Uterus (tissue), 4 donors: ENCODE results near the gene CPEB2. TPM values are rescaled to one million over a fixed set of nuclear protein-coding genes. Genes with fewer than 3 reads are reported as not detected.

Source experiments
- DNase-seq, 2 donors: peaks; one replicate each; pipeline ENCODE4 v3.0.0-alpha.2; 2019 to 2020
- H3K27ac ChIP-seq, 2 donors: fragments of 200-600 bp; sonication (generic); 1 replicate in 1 of 2; 2 replicates in 1 of 2; pipeline ENCODE4 v1.5.1; 2016 to 2018
- H3K27me3 ChIP-seq, 2 donors: fragments of 200-600 bp; sonication (generic); one replicate each; pipeline ENCODE4 v1.5.1; 2018 to 2019; ENCODE audit warnings: control low read depth in 1 of 2
- H3K36me3 ChIP-seq, 2 donors: fragments of 200-600 bp; sonication (generic); one replicate each; pipeline ENCODE4 v1.5.1; 2019; ENCODE audit warnings: control low read depth in 1 of 2
- H3K4me1 ChIP-seq, 2 donors: fragments of 200-600 bp; sonication (generic); one replicate each; pipeline ENCODE4 v1.5.1; 2018 to 2019; ENCODE audit warnings: control low read depth in 1 of 2
- H3K4me3 ChIP-seq, 2 donors: fragments of 200-600 bp; sonication (generic); 1 replicate in 1 of 2; 2 replicates in 1 of 2; pipeline ENCODE4 v1.5.1; 2018 to 2019; ENCODE audit warnings: mild to moderate bottlenecking in 1 of 2
- H3K9me3 ChIP-seq, 2 donors: fragments of 200-600 bp; sonication (generic); one replicate each; pipeline ENCODE4 v1.5.1; 2019; ENCODE audit warnings: control low read depth in 1 of 2
- CTCF ChIP-seq, 4 experiments: fragments of 200-600 bp in 2 of 4; fragments of 450-650 bp in 2 of 4; sonication (generic) in 2 of 4; IDR thresholded peaks; one replicate each; pipeline ENCODE4 v1.5.1; 2016 to 2019; ENCODE audit warnings: antibody characterized with exemption in 4 of 4, mild to moderate bottlenecking in 2 of 4, moderate library complexity in 1 of 4
- POLR2A ChIP-seq, 2 donors: fragments of 450-650 bp; IDR thresholded peaks; one replicate each; pipeline ENCODE4 v1.6.1; 2016; ENCODE audit warnings: antibody characterized with exemption in 2 of 2, mild to moderate bottlenecking in 1 of 2, moderate library complexity in 1 of 2
- intact Hi-C: fragments of 100-400 bp; cut with DNase I; formaldehyde crosslinking; loops from one replicate; pipeline ENCODE4 v1.15.1; 2023; ENCODE audit warnings: low total_unique reads
- total RNA-seq, 4 donors: library from RNA; depleted of rRNA in 3 of 4; stranded (reverse); fragments of >200 nt in 3 of 4; gene quantifications; one replicate each; pipeline versions ENCODE4 v1.1.0 to v1.2.4, GENCODE V29; 2014 to 2023
- donor health status: DM: yes; HTN: yes; CAD: no.

The CPEB2 gene
- total RNA-seq, 4 donors from 2014 or later: 5.4 to 19.5 (median 13.6) TPM

- no peaks in the 10 kb centered on the region for H3K4me1 ChIP-seq
Observed at GRCh38 chr4:15024386-15024785, 22.1 kb downstream of the CPEB2 start.

GRCh38 chr4:15025693-15026092 is 23.4 kb downstream of the CPEB2 start:
- Histone ChIP-seq H3K36me3 (no peaks in the 10 kb centered on the region), H3K4me3 (no peak overlapping the region), H3K9me3 (no peaks in the 10 kb centered on the region), H3K27me3 (no peaks in the 10 kb centered on the region), H3K27ac (no peak overlapping the region), H3K4me1 (no peaks in the 10 kb centered on the region)
- no peak for TF ChIP-seq POLR2A (IDR thresholded peaks at IDR 0.05)
- TF ChIP-seq CTCF (IDR thresholded peaks at IDR 0.05): no peak
- no peak for DNase-seq
- intact Hi-C loops: no loop called here

More at GRCh38 chr4:15024386-15024785, 22.1 kb downstream of the CPEB2 start:
- Histone ChIP-seq H3K9me3 (no peaks in the 10 kb centered on the region), H3K36me3 (no peaks in the 10 kb centered on the region), H3K27me3 (no peaks in the 10 kb centered on the region), H3K4me3 (no peak overlapping the region), H3K27ac (no peak overlapping the region)
- DNase-seq: no peak
- intact Hi-C loops: no loop called here
- TF ChIP-seq POLR2A (IDR thresholded peaks at IDR 0.05) (no peak), CTCF (IDR thresholded peaks at IDR 0.05) (no peak)

- no peak for DNase-seq
- no peak overlapping the region for H3K27ac ChIP-seq
- peaks cover 0 to 7% of the 10 kb centered on the region in 2 donors for H3K4me1 ChIP-seq
- intact Hi-C loops: no loop called here
- H3K27me3 ChIP-seq: no peaks in the 10 kb centered on the region
- no peak overlapping the region for H3K4me3 ChIP-seq
- TF ChIP-seq POLR2A (IDR thresholded peaks at IDR 0.05) (no peak), CTCF (IDR thresholded peaks at IDR 0.05) (no peak)
- H3K36me3 ChIP-seq: no peaks in the 10 kb centered on the region
- H3K9me3 ChIP-seq: no peaks in the 10 kb centered on the region
Observed at GRCh38 chr4:15027921-15028435, 25.7 kb downstream of the CPEB2 start.

GRCh38 chr4:15031197-15031596 is 28.9 kb downstream of the CPEB2 start:
- H3K36me3 ChIP-seq: no peaks in the 10 kb centered on the region
- no peaks in the 10 kb centered on the region for H3K27me3 ChIP-seq
- no peak for DNase-seq
- no peak for TF ChIP-seq POLR2A (IDR thresholded peaks at IDR 0.05)
- no peak for TF ChIP-seq CTCF (IDR thresholded peaks at IDR 0.05)
- peaks cover 0 to 7% of the 10 kb centered on the region in 2 donors for H3K4me1 ChIP-seq
- H3K27ac ChIP-seq: peak overlapping the region in 1 of 2 donors; percentile 14
- H3K9me3 ChIP-seq: no peaks in the 10 kb centered on the region
- H3K4me3 ChIP-seq: no peak overlapping the region
- intact Hi-C loops: no loop called here

- Histone ChIP-seq H3K27ac (peak overlapping the region in 1 of 2 donors; percentile 20), H3K36me3 (no peaks in the 10 kb centered on the region), H3K9me3 (no peaks in the 10 kb centered on the region), H3K27me3 (no peaks in the 10 kb centered on the region), H3K4me3 (no peak overlapping the region), H3K4me1 (peaks cover 0 to 7% of the 10 kb centered on the region in 2 donors)
- intact Hi-C loops: no loop called here
- TF ChIP-seq CTCF (IDR thresholded peaks at IDR 0.05): no peak
- no peak for TF ChIP-seq POLR2A (IDR thresholded peaks at IDR 0.05)
- DNase-seq: no peak
Observed at GRCh38 chr4:15031993-15032675, 29.9 kb downstream of the CPEB2 start.
